BLaER1 (cell line): Measurements from ENCODE around the gene SDK1.

Experiments used
- H3K27ac ChIP-seq: shearing (Covaris generic); formaldehyde crosslinking; 2 replicates; pipeline ENCODE4 v1.8.1; 2022
- H3K27me3 ChIP-seq: shearing (Covaris generic); formaldehyde crosslinking; 2 replicates; pipeline ENCODE4 v1.8.1; 2022
- H3K36me3 ChIP-seq: shearing (Covaris generic); formaldehyde crosslinking; 2 replicates; pipeline ENCODE4 v1.8.1; 2022
- H3K4me1 ChIP-seq: shearing (Covaris generic); formaldehyde crosslinking; 2 replicates; pipeline ENCODE4 v1.8.1; 2022
- H3K4me2 ChIP-seq: shearing (Covaris generic); formaldehyde crosslinking; 2 replicates; pipeline ENCODE4 v1.8.1; 2022
- H3K4me3 ChIP-seq: shearing (Covaris generic); formaldehyde crosslinking; 2 replicates; pipeline ENCODE4 v1.8.1; 2022
- H3K9ac ChIP-seq: shearing (Covaris generic); formaldehyde crosslinking; 2 replicates; pipeline ENCODE4 v1.8.1; 2022
- H3K9me3 ChIP-seq: shearing (Covaris generic); formaldehyde crosslinking; 2 replicates; pipeline ENCODE4 v1.8.1; 2022
- H4K20me1 ChIP-seq: shearing (Covaris generic); formaldehyde crosslinking; 2 replicates; pipeline ENCODE4 v1.8.1; 2022
- Cebpa-rat ChIP-seq: shearing (Covaris generic); IDR thresholded peaks from 2 replicates; pipeline ENCODE4 v1.8.1; 2022

Gene SDK1

DNA sequence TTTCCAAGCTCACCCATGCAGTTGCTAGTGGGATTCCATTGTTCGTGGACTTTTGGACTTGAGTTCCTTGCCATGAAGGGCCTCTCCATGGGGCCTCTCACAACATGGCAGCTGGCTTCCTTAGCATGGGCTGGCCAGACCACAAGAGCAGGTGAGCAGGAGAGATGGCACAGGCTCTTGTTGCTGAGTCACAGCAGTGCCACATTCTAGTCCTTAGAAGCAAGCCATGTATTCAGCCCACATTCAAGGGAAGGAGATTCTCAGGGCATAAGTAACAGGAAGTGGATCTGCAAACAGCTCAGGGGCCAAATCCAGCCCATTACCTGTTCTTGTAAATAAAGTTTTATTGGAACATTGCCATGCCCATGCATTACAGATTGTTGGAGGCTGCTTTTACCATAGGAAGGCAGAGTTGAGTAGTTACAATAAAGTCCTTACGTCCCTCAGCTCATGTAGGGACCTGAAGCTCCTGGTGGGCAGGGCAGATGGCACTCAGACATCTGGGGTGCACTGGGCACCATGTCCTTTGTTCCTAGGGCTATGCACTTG lies 899.6 kb downstream of the SDK1 start:
- no peak overlapping the region for H3K4me2 ChIP-seq
- H3K9ac ChIP-seq = no peak overlapping the region
- TF ChIP-seq Cebpa-rat = no peak
- no peaks in the 10 kb centered on the region for H3K36me3 ChIP-seq
- no peak overlapping the region for H3K4me3 ChIP-seq
- H3K27me3 ChIP-seq = no peaks in the 10 kb centered on the region
- no peaks in the 10 kb centered on the region for H4K20me1 ChIP-seq
- H3K9me3 ChIP-seq = no peaks in the 10 kb centered on the region
- H3K4me1 ChIP-seq = no peaks in the 10 kb centered on the region
- H3K27ac ChIP-seq = no peak overlapping the region

DNA sequence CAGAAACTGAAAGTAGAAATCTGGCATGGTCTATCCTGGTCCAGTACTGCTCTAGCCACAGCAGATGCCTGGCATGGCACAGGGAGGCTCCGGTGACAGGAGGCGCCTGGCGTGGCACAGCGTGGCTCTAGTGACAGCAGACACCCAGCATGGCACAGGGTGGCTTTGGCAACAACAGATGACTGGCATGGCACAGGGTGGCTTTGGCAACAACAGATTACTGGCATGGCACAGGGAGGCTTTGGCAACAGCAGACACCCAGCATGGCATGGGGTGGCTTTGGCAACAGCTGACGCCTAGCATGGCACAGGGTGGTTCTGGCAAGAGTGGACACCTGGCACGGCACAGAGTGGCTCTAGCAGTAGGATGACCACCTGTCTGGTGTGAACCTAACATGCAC lies 900.5 kb downstream of the SDK1 start:
- TF ChIP-seq Cebpa-rat = no peak
- no peaks in the 10 kb centered on the region for H3K9me3 ChIP-seq
- H3K36me3 ChIP-seq = no peaks in the 10 kb centered on the region
- H3K4me3 ChIP-seq = no peak overlapping the region
- no peak overlapping the region for H3K9ac ChIP-seq
- no peaks in the 10 kb centered on the region for H3K4me1 ChIP-seq
- H3K27me3 ChIP-seq = no peaks in the 10 kb centered on the region
- H4K20me1 ChIP-seq = no peaks in the 10 kb centered on the region
- H3K27ac ChIP-seq = no peak overlapping the region
- no peak overlapping the region for H3K4me2 ChIP-seq

DNA sequence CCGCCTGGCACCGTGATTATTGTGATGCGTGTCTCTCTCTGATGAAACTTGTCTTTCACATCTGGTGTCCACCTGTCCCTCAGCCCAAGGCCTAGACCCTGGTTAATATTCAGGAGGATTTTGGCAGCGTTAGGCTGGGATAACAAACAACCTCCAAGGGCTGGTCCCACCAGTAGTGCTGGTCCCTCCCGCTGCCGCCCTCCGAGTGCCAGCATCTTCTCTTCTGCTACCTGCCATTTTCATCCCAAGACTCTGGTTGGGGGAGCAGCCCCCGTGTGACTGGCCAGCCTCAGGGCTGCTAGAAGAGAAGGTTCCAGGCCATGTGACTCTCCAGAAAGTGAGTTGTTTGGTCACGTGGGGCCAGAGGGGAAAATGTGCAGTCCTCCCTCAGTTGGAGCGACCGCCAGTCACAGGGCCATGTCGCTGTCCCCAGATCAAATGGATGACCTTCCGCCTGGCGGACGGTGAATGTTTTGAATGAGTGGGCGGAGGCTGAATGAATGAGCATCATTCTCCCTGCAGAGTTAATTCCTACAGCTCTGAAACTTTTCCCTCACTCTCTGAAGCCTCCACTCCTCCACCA lies 901.2 kb downstream of the SDK1 start:
- Histone ChIP-seq H3K4me2 (no peak overlapping the region), H3K36me3 (no peaks in the 10 kb centered on the region), H3K9me3 (no peaks in the 10 kb centered on the region), H3K27ac (no peak overlapping the region), H3K4me3 (no peak overlapping the region), H3K27me3 (no peaks in the 10 kb centered on the region), H3K4me1 (no peaks in the 10 kb centered on the region), H4K20me1 (no peaks in the 10 kb centered on the region), H3K9ac (no peak overlapping the region)
- TF ChIP-seq Cebpa-rat = no peak

DNA sequence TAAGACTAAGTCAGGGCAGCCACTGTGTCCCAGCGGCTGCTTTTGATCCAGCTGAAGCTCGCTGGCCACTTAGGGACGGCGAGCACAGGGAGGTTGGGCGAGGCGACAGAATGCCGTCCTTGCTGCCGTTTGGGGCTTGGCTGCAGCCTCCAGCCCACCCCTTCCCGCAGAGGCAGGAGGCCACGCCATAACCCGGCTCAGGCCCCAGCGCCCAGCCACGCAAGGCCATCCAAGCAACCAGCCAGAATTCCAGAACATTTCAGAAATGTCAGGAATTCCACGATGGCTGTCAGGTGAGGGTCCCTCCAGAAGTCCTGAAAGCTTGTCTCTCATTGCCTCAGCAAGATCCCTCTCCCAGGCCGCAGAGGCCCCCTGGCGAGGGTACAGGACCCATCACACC lies 901.9 kb downstream of the SDK1 start:
- Histone ChIP-seq H3K4me3 (no peak overlapping the region), H3K9ac (no peak overlapping the region), H3K4me1 (no peaks in the 10 kb centered on the region), H3K36me3 (no peaks in the 10 kb centered on the region), H3K9me3 (no peaks in the 10 kb centered on the region), H3K27ac (no peak overlapping the region), H3K27me3 (no peaks in the 10 kb centered on the region), H3K4me2 (no peak overlapping the region), H4K20me1 (no peaks in the 10 kb centered on the region)
- no peak for TF ChIP-seq Cebpa-rat

DNA sequence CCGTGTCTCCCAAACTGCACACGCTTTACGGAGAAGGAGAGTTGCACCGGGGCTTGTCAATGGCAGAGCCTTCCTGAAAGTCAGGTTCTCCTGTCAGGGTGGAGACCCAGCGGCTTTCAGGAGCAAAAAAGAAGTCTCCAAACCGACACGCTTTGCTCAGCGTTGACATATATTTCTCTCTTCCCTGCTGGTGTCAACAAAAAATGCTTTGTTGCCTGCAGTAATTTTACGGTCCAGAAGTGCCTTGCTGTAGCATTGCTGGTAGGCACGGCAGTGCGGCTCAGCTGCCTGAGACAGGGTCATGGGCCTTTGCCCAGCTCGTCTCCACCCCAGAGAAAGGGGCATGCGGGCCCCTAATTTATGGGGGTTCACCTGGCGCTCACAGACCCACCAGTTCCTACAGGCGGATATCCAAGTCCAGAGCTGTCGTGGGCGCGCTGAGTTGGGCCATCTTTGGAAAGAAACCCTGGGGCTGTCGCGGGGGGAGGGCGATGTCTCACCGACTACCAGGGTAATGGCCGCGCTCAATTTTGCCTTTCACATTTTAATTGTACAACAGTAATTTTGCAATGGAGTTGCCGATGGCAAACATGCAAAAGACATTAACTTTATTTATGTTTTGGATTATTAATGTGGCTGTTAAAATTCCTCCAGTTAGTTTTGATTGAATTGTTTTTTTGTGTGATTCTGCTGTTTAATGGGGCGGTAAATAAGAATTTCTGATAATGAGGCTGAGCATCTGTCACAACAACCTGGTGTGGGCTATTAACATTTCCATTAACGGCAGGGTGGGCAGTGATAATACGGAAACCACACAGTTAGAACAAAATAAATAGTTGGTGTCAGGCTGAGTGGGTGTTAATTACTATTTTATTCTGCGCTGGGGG lies 902.8 kb downstream of the SDK1 start:
- Histone ChIP-seq H3K27ac (no peak overlapping the region), H3K9ac (no peak overlapping the region), H3K27me3 (no peaks in the 10 kb centered on the region), H3K4me1 (0 out of 2 replicates have a peak, but pooled peaks cover 2% of the 10 kb centered on the region), H3K36me3 (no peaks in the 10 kb centered on the region), H3K9me3 (no peaks in the 10 kb centered on the region), H3K4me2 (no peak overlapping the region), H3K4me3 (no peak overlapping the region), H4K20me1 (no peaks in the 10 kb centered on the region)
- no peak for TF ChIP-seq Cebpa-rat

DNA sequence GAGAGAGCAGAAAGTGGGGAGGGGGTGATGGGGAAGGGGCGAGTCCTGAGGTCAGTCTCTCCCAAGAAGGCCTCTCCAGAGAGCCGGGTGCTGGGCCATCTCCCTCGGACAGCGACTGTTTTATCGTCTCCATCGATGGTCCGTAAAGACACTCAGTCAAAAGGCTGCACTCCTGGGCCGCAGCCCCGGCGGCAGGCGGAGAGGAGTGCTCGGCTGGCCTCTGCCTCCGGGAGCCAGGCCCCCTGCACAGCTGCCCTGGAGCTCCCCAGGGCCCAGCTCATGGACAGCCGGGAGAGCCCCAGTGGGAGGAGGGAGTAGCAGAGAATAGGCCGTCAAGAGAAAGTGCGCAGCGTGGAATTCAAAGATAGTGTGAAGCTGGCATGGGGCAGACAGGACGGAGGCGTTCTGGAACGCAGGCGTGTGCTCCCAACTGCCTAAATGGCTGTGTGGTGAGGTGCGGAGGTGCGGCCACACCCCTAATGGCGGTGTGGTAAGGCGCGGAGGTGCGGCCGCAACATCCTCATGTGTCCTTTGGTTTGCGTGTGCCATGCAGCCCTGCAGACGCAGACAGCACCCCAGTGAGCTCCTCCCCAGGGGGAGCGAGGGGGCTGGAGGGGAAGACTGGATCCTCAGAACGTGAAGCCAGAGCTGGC lies 903.6 kb downstream of the SDK1 start:
- Histone ChIP-seq H3K27me3 (no peaks in the 10 kb centered on the region), H3K4me1 (0 out of 2 replicates have a peak, but pooled peaks cover 7% of the 10 kb centered on the region), H3K4me3 (no peak overlapping the region), H3K9ac (no peak overlapping the region), H3K9me3 (no peaks in the 10 kb centered on the region), H4K20me1 (no peaks in the 10 kb centered on the region), H3K4me2 (no peak overlapping the region), H3K36me3 (no peaks in the 10 kb centered on the region), H3K27ac (no peak overlapping the region)
- no peak for TF ChIP-seq Cebpa-rat

DNA sequence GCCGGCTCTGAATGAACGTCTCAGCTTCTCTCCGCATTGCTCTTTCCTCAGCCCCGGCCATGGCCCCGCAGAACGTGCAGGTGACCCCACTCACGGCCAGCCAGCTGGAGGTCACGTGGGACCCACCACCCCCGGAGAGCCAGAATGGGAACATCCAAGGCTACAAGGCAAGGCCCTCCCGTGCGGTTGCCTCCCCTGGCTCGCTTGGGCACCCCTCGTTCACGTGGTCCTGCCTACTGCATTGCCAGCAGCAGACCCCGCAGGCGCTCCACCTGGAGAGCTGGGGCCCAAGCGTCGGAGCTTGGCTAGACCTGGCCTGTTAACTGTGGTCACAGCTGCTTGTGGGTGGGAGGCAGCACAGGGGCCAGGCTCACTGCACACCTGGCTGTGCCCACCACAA lies 904.8 kb downstream of the SDK1 start:
- Histone ChIP-seq H3K36me3 (no peaks in the 10 kb centered on the region), H3K27me3 (no peaks in the 10 kb centered on the region), H3K27ac (no peak overlapping the region), H4K20me1 (no peaks in the 10 kb centered on the region), H3K4me2 (no peak overlapping the region), H3K4me3 (no peak overlapping the region), H3K9me3 (no peaks in the 10 kb centered on the region), H3K4me1 (0 out of 2 replicates have a peak, but pooled peaks cover 7% of the 10 kb centered on the region), H3K9ac (no peak overlapping the region)
- TF ChIP-seq Cebpa-rat = no peak

DNA sequence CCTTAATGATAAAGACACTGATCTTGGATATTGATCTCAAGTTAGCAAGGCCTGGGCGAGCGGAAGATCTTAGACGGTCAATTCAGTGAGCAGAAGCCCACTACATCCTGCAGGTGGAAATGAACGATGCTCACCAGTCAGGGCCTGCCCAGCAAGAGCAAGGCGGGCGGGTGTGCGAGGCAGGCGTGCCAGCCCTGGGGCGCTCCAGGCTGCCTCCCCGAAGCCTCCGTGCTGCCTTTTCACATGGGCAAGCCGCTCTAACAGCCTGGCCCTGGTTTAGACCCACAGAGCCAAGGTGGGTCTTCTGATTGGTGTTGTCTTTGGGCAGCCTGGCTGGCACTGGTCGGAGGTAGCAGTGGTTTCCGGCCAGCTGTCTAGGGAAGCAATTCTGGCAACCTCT lies 906.0 kb downstream of the SDK1 start:
- no peak overlapping the region for H3K9ac ChIP-seq
- H3K4me3 ChIP-seq = no peak overlapping the region
- 0 out of 2 replicates have a peak, but pooled peaks cover 7% of the 10 kb centered on the region for H3K4me1 ChIP-seq
- H3K9me3 ChIP-seq = no peaks in the 10 kb centered on the region
- no peak overlapping the region for H3K4me2 ChIP-seq
- TF ChIP-seq Cebpa-rat = no peak
- no peak overlapping the region for H3K27ac ChIP-seq
- H3K36me3 ChIP-seq = no peaks in the 10 kb centered on the region
- H3K27me3 ChIP-seq = no peaks in the 10 kb centered on the region
- no peaks in the 10 kb centered on the region for H4K20me1 ChIP-seq

DNA sequence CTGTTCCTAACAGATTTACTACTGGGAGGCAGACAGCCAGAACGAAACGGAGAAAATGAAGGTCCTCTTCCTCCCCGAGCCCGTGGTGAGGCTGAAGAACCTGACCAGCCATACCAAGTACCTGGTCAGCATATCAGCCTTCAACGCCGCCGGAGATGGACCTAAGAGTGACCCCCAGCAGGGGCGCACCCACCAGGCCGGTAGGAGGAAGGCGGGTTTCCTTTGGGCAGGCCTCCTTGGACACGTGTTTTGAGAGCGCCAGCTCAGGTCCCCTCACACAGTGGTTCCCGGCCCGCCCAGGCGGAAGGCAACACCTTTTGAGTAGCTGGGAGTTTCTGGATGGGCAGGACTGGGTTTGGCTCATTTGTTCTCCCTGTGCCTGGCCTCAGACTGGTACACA lies 907.0 kb downstream of the SDK1 start:
- TF ChIP-seq Cebpa-rat = no peak
- Histone ChIP-seq H3K36me3 (no peaks in the 10 kb centered on the region), H3K4me3 (no peak overlapping the region), H3K27me3 (no peaks in the 10 kb centered on the region), H3K27ac (no peak overlapping the region), H3K9me3 (no peaks in the 10 kb centered on the region), H3K4me2 (no peak overlapping the region), H4K20me1 (no peaks in the 10 kb centered on the region), H3K9ac (no peak overlapping the region), H3K4me1 (0 out of 2 replicates have a peak, but pooled peaks cover 7% of the 10 kb centered on the region)

DNA sequence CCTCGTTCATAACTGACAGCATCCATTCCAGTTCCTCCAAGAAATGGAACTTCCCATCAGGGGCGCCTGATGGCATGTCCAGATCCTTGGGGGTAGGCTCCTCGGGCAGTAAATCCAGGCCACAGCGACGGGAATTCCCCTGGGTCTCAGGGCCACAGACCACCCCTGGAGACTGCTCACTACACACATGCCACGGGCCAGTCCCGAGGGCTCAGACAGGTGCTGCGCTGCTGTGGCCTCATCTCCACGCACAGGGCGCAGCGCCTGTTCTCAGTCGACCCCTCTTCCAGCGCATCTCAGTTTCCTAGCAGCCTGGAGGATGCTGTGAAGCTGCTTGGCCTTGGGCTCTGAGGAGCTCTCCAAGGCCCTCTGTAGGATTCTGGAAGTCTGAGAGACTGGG lies 907.5 kb downstream of the SDK1 start:
- TF ChIP-seq Cebpa-rat = no peak
- Histone ChIP-seq H3K27ac (no peak overlapping the region), H3K36me3 (no peaks in the 10 kb centered on the region), H3K4me3 (no peak overlapping the region), H3K9me3 (no peaks in the 10 kb centered on the region), H4K20me1 (no peaks in the 10 kb centered on the region), H3K4me1 (0 out of 2 replicates have a peak, but pooled peaks cover 7% of the 10 kb centered on the region), H3K9ac (no peak overlapping the region), H3K4me2 (no peak overlapping the region), H3K27me3 (no peaks in the 10 kb centered on the region)
